Stomach (tissue), 9 donors: Measurements from ENCODE around the gene CLTB. TPM values are rescaled to one million over a fixed set of nuclear protein-coding genes. Genes with fewer than 3 reads are reported as not detected.

Experiments
- DNase-seq, 2 donors: peaks; one replicate each; pipeline versions ENCODE4 v3.0.0 to v3.0.0-alpha.2; 2013 to 2019
- H3K27ac ChIP-seq, 5 donors: fragments of 200-600 bp in 4 of 5; sonication (generic) in 4 of 5; one replicate each; pipeline ENCODE4 v1.5.1; 2013 to 2019; ENCODE audit warnings: mild to moderate bottlenecking in 1 of 5, moderate library complexity in 1 of 5
- H3K27me3 ChIP-seq, 3 donors: fragments of 200-600 bp; sonication (generic); one replicate each; pipeline ENCODE4 v1.5.1; 2017 to 2019; ENCODE audit warnings: mixed run types in 1 of 3
- H3K36me3 ChIP-seq, 4 donors: fragments of 200-600 bp; sonication (generic); 1 replicate in 3 of 4; 2 replicates in 1 of 4; pipeline ENCODE4 v1.5.1; 2016 to 2019
- H3K4me1 ChIP-seq, 4 donors: fragments of 200-600 bp; sonication (generic); one replicate each; pipeline ENCODE4 v1.5.1; 2016 to 2019
- H3K4me3 ChIP-seq, 4 donors: fragments of 200-600 bp; sonication (generic) in 3 of 4; one replicate each; pipeline ENCODE4 v1.5.1; 2016 to 2019; ENCODE audit warnings: mild to moderate bottlenecking in 1 of 4
- H3K9me3 ChIP-seq, 4 donors: fragments of 200-600 bp; sonication (generic); one replicate each; pipeline ENCODE4 v1.5.1; 2016 to 2019
- EP300 ChIP-seq: sonication (generic); formaldehyde crosslinking; IDR thresholded peaks from one replicate; pipeline ENCODE4 v1.6.1; 2017; ENCODE audit warnings: antibody characterized with exemption
- POLR2A ChIP-seq, 4 donors: fragments of 450-650 bp; IDR thresholded peaks; one replicate each; pipeline ENCODE4 v1.6.1; 2016; ENCODE audit warnings: antibody characterized with exemption in 4 of 4, control low read depth in 2 of 4, mild to moderate bottlenecking in 1 of 4, moderate library complexity in 1 of 4
- POLR2AphosphoS5 ChIP-seq, 3 donors: sonication (generic); formaldehyde crosslinking; IDR thresholded peaks; one replicate each; pipeline ENCODE4 v1.6.1; 2016; ENCODE audit warnings: antibody characterized with exemption in 3 of 3
- WGBS, 5 donors: extraction: QIAGEN DNeasy Blood & Tissue Kit in 3 of 5; methylation state at CpG; one replicate each; pipeline versions ENCODE4 v1.1.5 to v1.1.7; 2013 to 2018; 5-methylcytosine and 5-hydroxymethylcytosine counted together
- intact Hi-C: fragments of 100-400 bp; cut with DNase I; formaldehyde crosslinking; loops from one replicate; pipeline ENCODE4 v1.15.1; 2023; ENCODE audit warnings: low total_unique reads
- polyA plus RNA-seq, 3 donors: library from polyadenylated mRNA; stranded (reverse); fragments of 200-250 nt; gene quantifications; one replicate each; pipeline ENCODE4 v1.2.3, GENCODE V29; 2013
- total RNA-seq, 5 donors: library from RNA; depleted of rRNA; stranded (reverse); fragments of >200 nt; gene quantifications; one replicate each; pipeline versions ENCODE4 v1.1.0 to v1.2.3, GENCODE V29; 2014 to 2016
- TF ChIP-seq, protein P1 (sequence below), 7 experiments: fragments of 450-650 bp in 4 of 7; fragments of 200-600 bp in 3 of 7; sonication (generic) in 3 of 7; IDR thresholded peaks; one replicate each; pipeline ENCODE4 v1.5.1; 2016 to 2019; ENCODE audit warnings: antibody characterized with exemption in 7 of 7, control low read depth in 2 of 7, mild to moderate bottlenecking in 1 of 7
- donor health status: healthy with polysubstance abuse.
- donor health status: Bipolar disorder and iron deficiency.
- donor health status: healthy.

The CLTB gene
- total and polyA plus RNA-seq, 8 donors = 81.9 to 427 (median 213) TPM

- Histone ChIP-seq H3K9me3 (no peaks in the 10 kb centered on the region), H3K27ac (no peak overlapping the region), H3K4me1 (peaks cover 33 to 37% (median 35%) of the 10 kb centered on the region in 4 donors), H3K4me3 (no peak overlapping the region), H3K36me3 (no peaks in the 10 kb centered on the region), H3K27me3 (no peaks in the 10 kb centered on the region)
- peak; percentile 41 to 71 for DNase-seq
- TF ChIP-seq, protein P1, sequence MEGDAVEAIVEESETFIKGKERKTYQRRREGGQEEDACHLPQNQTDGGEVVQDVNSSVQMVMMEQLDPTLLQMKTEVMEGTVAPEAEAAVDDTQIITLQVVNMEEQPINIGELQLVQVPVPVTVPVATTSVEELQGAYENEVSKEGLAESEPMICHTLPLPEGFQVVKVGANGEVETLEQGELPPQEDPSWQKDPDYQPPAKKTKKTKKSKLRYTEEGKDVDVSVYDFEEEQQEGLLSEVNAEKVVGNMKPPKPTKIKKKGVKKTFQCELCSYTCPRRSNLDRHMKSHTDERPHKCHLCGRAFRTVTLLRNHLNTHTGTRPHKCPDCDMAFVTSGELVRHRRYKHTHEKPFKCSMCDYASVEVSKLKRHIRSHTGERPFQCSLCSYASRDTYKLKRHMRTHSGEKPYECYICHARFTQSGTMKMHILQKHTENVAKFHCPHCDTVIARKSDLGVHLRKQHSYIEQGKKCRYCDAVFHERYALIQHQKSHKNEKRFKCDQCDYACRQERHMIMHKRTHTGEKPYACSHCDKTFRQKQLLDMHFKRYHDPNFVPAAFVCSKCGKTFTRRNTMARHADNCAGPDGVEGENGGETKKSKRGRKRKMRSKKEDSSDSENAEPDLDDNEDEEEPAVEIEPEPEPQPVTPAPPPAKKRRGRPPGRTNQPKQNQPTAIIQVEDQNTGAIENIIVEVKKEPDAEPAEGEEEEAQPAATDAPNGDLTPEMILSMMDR (IDR thresholded peaks at IDR 0.05) = no peak
- TF ChIP-seq POLR2AphosphoS5 (IDR thresholded peaks at IDR 0.05) = peak in 1 of 3 donors; percentile 40
- intact Hi-C loops = no loop called here
- WGBS, 5 donors = 40 to 74% (median 57%) methylated on average over 9 of the region's 9 CpGs
Measured at GRCh38 chr5:176418251-176418650, 1.9 kb upstream of the CLTB start.

GRCh38 chr5:176416965-176417364 lies 626 bp upstream of the CLTB start:
- no peak for TF ChIP-seq POLR2A (IDR thresholded peaks at IDR 0.05)
- TF ChIP-seq, protein P1 (IDR thresholded peaks at IDR 0.05) = no peak
- WGBS, 5 donors = 81 to 89% (median 86%) methylated on average over 11 of the region's 11 CpGs
- peak overlapping the region; percentile 84 to 99 (median 94) for H3K4me3 ChIP-seq
- H3K9me3 ChIP-seq = no peaks in the 10 kb centered on the region
- H3K27ac ChIP-seq = peak overlapping the region in 4 of 5 donors; percentile 79 to 96 (median 95)
- H3K4me1 ChIP-seq = peaks cover 45 to 49% (median 47%) of the 10 kb centered on the region in 4 donors
- intact Hi-C loops = no loop called here
- peak in 1 of 2 donors; percentile 12 for DNase-seq
- no peaks in the 10 kb centered on the region for H3K36me3 ChIP-seq
- H3K27me3 ChIP-seq = no peaks in the 10 kb centered on the region

DNA sequence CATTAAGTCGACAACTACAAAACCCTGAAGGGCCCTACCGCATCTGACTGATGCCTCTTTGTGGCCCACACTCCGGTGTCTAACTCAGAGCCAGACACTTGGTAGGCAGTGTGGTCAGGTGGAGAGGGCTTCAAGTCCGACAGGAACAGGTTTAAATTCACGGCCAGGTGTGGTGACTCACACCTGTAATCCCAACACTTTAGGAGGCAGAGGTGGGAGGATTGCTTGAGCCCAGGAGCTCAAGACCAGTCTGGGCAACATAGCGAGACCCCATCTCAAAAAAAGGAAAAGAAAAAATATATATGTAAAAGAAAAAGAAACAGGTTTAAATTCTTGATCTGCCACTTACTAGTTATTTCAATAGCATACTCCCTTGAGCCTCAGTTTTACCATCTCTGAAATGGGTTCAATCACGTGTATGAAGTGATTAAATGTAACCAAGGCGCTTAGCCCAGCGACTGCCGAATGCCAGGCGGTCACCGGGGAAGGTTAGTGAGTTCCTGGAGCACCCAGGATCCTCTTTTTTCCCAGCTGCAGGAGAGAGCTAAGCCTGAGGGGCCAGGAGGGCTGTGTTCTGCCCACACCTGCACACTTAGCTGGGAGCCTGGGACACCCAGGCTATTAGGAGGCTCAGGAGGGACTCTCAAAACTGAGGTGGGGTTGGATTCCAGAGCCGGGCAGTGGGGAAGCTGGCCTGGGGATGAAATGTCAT lies 943 bp downstream of the CLTB start:
- peaks cover 0 to 11% (median 0%) of the 10 kb centered on the region in 4 donors for H3K36me3 ChIP-seq
- no peaks in the 10 kb centered on the region for H3K9me3 ChIP-seq
- H3K4me3 ChIP-seq = peak overlapping the region; percentile 84 to 99 (median 94)
- peak in 1 of 2 donors; percentile 14 for DNase-seq
- intact Hi-C loops = no loop called here
- TF ChIP-seq, protein P1 (IDR thresholded peaks at IDR 0.05) = no peak
- TF ChIP-seq EP300 = no peak
- no peak for TF ChIP-seq POLR2AphosphoS5 (IDR thresholded peaks at IDR 0.05)
- TF ChIP-seq POLR2A (IDR thresholded peaks at IDR 0.05) = no peak
- H3K27ac ChIP-seq = peak overlapping the region; percentile 93 to 96 (median 94)
- WGBS, 5 donors = 50 to 62% (median 59%) methylated on average over 13 of the region's 13 CpGs
- peaks cover 49 to 63% (median 55%) of the 10 kb centered on the region in 4 donors for H3K4me1 ChIP-seq
- H3K27me3 ChIP-seq = no peaks in the 10 kb centered on the region

- Histone ChIP-seq H3K4me1 (peaks cover 49 to 63% (median 55%) of the 10 kb centered on the region in 4 donors), H3K27me3 (no peaks in the 10 kb centered on the region), H3K27ac (peak overlapping the region in 4 of 5 donors; percentile 94 to 96 (median 95)), H3K4me3 (peak overlapping the region; percentile 84 to 99 (median 94)), H3K9me3 (no peaks in the 10 kb centered on the region), H3K36me3 (peaks cover 0 to 18% (median 7%) of the 10 kb centered on the region in 4 donors)
- intact Hi-C loops = no loop called here
- peak in 1 of 2 donors; percentile 5 for DNase-seq
- TF ChIP-seq POLR2AphosphoS5 (IDR thresholded peaks at IDR 0.05) = no peak
- TF ChIP-seq, protein P1 (IDR thresholded peaks at IDR 0.05) = no peak
- TF ChIP-seq POLR2A (IDR thresholded peaks at IDR 0.05) = no peak
- TF ChIP-seq EP300 = no peak
- WGBS, 5 donors = 60 to 69% (median 63%) methylated on average over 3 of the region's 3 CpGs
Measured at GRCh38 chr5:176414704-176415103, 1.6 kb downstream of the CLTB start.
